Thymus (tissue), 2 donors: Measurements from ENCODE around the gene SERTM1. TPM values are rescaled to one million over a fixed set of nuclear protein-coding genes. Genes with fewer than 3 reads are reported as not detected.

Experiments used
- polyA plus RNA-seq: library from polyadenylated mRNA; stranded (reverse); fragments of 200-250 nt; gene quantifications from one replicate; pipeline ENCODE4 v1.2.3, GENCODE V29; 2013
- total RNA-seq: library from RNA; stranded (reverse); fragments of 120-200 nt; gene quantifications from one replicate; pipeline ENCODE4 v1.2.4, GENCODE V29; 2013
- donor health status: healthy.

SERTM1 gene
- total and polyA plus RNA-seq, 2 donors: 0.07 to 0.09 TPM

Other genes with a start within 250 kb of the SERTM1 start
- gene CCNA1, start 241.5 kb upstream of the SERTM1 start, total RNA-seq: 1.2 TPM
- gene CCNA1, start 241.5 kb upstream of the SERTM1 start, polyA plus RNA-seq: 3.4 TPM
- 2.6 TPM for gene RFXAP, start 145.2 kb downstream of the SERTM1 start, total RNA-seq
- 9.1 TPM for gene RFXAP, start 145.2 kb downstream of the SERTM1 start, polyA plus RNA-seq
- 0.52 TPM for gene SMAD9, start 246.2 kb downstream of the SERTM1 start, total RNA-seq
- gene SMAD9, start 246.2 kb downstream of the SERTM1 start, polyA plus RNA-seq: 1.9 TPM